ENCODE data around the gene DCAKD. TPM values are rescaled to one million over a fixed set of nuclear protein-coding genes. Genes with fewer than 3 reads are reported as not detected.

DCAKD gene
- total RNA-seq, 1 donor from 2014 or later = 38.3 TPM

DNA sequence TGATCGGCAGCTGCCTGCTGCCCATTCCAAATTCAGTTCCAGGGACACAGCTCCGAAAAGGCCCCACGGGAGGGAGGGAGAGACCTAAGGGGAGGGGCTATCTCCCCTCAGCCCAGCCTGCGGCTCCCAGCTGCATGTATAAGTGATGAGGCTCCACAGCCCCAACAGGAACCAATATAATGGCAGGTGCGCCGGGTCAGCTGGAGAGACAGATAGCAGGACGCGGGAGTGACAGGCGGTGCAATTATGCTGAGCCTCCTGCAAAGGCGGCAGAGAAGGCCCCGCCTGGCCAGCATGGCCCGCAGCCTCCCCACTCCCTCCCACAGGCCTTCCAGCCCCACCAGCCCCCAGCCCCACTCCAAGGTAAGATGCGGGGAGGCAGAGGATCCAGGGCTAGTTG is 75.2 kb downstream of the DCAKD start:
- no peak for DNase-seq (ENCODE audit: low spot score)

Other genes with a start within 250 kb of the DCAKD start
- 17.3 TPM for gene GJC1, start 221.3 kb downstream of the DCAKD start, total RNA-seq
- 7.2 TPM for gene HIGD1B, start 203.7 kb downstream of the DCAKD start, total RNA-seq
- 72.8 TPM for gene EFTUD2, start 152.2 kb downstream of the DCAKD start, total RNA-seq
- gene GFAP, start 136.1 kb downstream of the DCAKD start, total RNA-seq = 0.09 TPM
- 1.4 TPM for gene KIF18B, start 103.9 kb downstream of the DCAKD start, total RNA-seq
- 3.2 TPM for gene C1QL1, start 83.3 kb downstream of the DCAKD start, total RNA-seq
- 109 TPM for gene NMT1, start 9.7 kb upstream of the DCAKD start, total RNA-seq
- 63.6 TPM for gene PLCD3, start 80.9 kb upstream of the DCAKD start, total RNA-seq
- 29.8 TPM for gene ACBD4, start 84.1 kb upstream of the DCAKD start, total RNA-seq
- 62.5 TPM for gene HEXIM1, start 96.8 kb upstream of the DCAKD start, total RNA-seq
- gene HEXIM2, start 110.2 kb upstream of the DCAKD start, total RNA-seq = 14.9 TPM
- 30.7 TPM for gene FMNL1, start 170.3 kb upstream of the DCAKD start, total RNA-seq
- not detected for gene SPATA32, start 210.5 kb upstream of the DCAKD start, total RNA-seq

Measured in mucosa of gallbladder (tissue), 1 donor.